GM23248 (cell line): ENCODE measurements around the gene FBXW4. TPM values are rescaled to one million over a fixed set of nuclear protein-coding genes. Genes with fewer than 3 reads are reported as not detected.

ENCODE experiments used
- DNase-seq: peaks from one replicate; pipeline ENCODE4 v3.0.0-alpha.2; 2015
- H2AFZ ChIP-seq: fragments of 200-600 bp; sonication (generic); 2 replicates; pipeline ENCODE4 v1.6.1; 2016; ENCODE audit warnings: antibody characterized with exemption
- H3F3A ChIP-seq: fragments of 200-600 bp; sonication (generic); 2 replicates; pipeline ENCODE4 v1.6.1; 2016; ENCODE audit warnings: mild to moderate bottlenecking, antibody characterized with exemption, mixed run types; ENCODE audit not compliant: insufficient read depth
- H3K27ac ChIP-seq: fragments of 200-600 bp; sonication (generic); 2 replicates; pipeline ENCODE4 v1.5.1; 2016; ENCODE audit warnings: mild to moderate bottlenecking
- H3K27me3 ChIP-seq: fragments of 200-600 bp; sonication (generic); replicated peaks from 2 replicates; pipeline ENCODE4 v1.6.1; 2016; ENCODE audit warnings: mild to moderate bottlenecking; ENCODE audit not compliant: insufficient read depth
- H3K36me3 ChIP-seq: fragments of 200-600 bp; sonication (generic); 2 replicates; pipeline ENCODE4 v1.6.1; 2016; ENCODE audit warnings: low read depth, mild to moderate bottlenecking
- H3K4me1 ChIP-seq: fragments of 200-600 bp; sonication (generic); 2 replicates; pipeline ENCODE4 v1.6.1; 2016; ENCODE audit warnings: mild to moderate bottlenecking; ENCODE audit not compliant: insufficient read depth
- H3K4me2 ChIP-seq: fragments of 200-600 bp; sonication (generic); one replicate; pipeline ENCODE4 v1.6.1; 2016; ENCODE audit warnings: mild to moderate bottlenecking; ENCODE audit not compliant: unreplicated experiment
- H3K4me3 ChIP-seq: fragments of 200-600 bp; sonication (generic); 2 replicates; pipeline ENCODE4 v1.5.1; 2016; ENCODE audit warnings: mild to moderate bottlenecking
- H3K79me2 ChIP-seq: fragments of 200-600 bp; sonication (generic); 2 replicates; pipeline ENCODE4 v1.6.1; 2016; ENCODE audit warnings: mild to moderate bottlenecking; ENCODE audit not compliant: insufficient read depth
- H3K9ac ChIP-seq: fragments of 200-600 bp; sonication (generic); 2 replicates; pipeline ENCODE4 v1.6.1; 2016; ENCODE audit warnings: mild to moderate bottlenecking
- H3K9me2 ChIP-seq: fragments of 200-600 bp; sonication (generic); 2 replicates; pipeline ENCODE4 v1.6.1; 2016; ENCODE audit warnings: mixed run types, mild to moderate bottlenecking, moderate library complexity; ENCODE audit not compliant: insufficient read depth
- H3K9me3 ChIP-seq: fragments of 200-600 bp; sonication (generic); one replicate; pipeline ENCODE4 v1.6.1; 2017; ENCODE audit warnings: low read depth
- H4K20me1 ChIP-seq: fragments of 200-600 bp; sonication (generic); 2 replicates; pipeline ENCODE4 v1.6.0; 2016; ENCODE audit not compliant: insufficient read depth
- EZH2 ChIP-seq: fragments of 200-600 bp; sonication (generic); IDR thresholded peaks from 2 replicates; pipeline ENCODE4 v1.6.1; 2018; ENCODE audit warnings: antibody characterized with exemption, mild to moderate bottlenecking; ENCODE audit not compliant: insufficient read depth, poor library complexity, severe bottlenecking
- EZH2phosphoT487 ChIP-seq: fragments of 200-600 bp; sonication (generic); IDR thresholded peaks from 2 replicates; pipeline ENCODE4 v1.6.1; 2018; ENCODE audit warnings: antibody characterized with exemption, moderate library complexity, mild to moderate bottlenecking, low read depth; ENCODE audit not compliant: insufficient read depth
- WGBS, 2 experiments: methylation state at CpG; one replicate each; pipeline ENCODE4 v1.1.6; 2015 to 2017; ENCODE audit warnings: low lambda C conversion rate in 2 of 2, low coverage in 1 of 2; ENCODE audit errors: missing lambda C conversion rate in 2 of 2; 5-methylcytosine and 5-hydroxymethylcytosine counted together
- in situ Hi-C: fragments of 300-500 bp; cut with MboI; formaldehyde crosslinking; loops from 2 replicates; pipeline ENCODE4 v1.15.0; 2020
- polyA plus RNA-seq: library from polyadenylated mRNA; unstranded; fragments of >200 nt; fragmentation: Nextera tagmentation; extraction: Ambion mirVana; gene quantifications from 2 replicates; pipeline ENCODE4 v1.2.1, GENCODE V29; 2016
- total RNA-seq: library from RNA; depleted of rRNA; stranded (reverse); fragments of >200 nt; shearing (Covaris generic); gene quantifications from 2 replicates; pipeline ENCODE4 v1.2.3, GENCODE V29; 2014

Gene FBXW4
- total and polyA plus RNA-seq, 2 experiments from 2014 or later, result 4.6 to 18.7 TPM

- Histone ChIP-seq H3K27ac (no peak overlapping the region), H4K20me1 (no peaks in the 10 kb centered on the region), H3K27me3 (no peaks in the 10 kb centered on the region), H3K9ac (no peak overlapping the region), H3K36me3 (no peaks in the 10 kb centered on the region), H3F3A (no peaks in the 10 kb centered on the region), H3K4me2 (no peak overlapping the region), H3K4me3 (no peak overlapping the region), H3K4me1 (no peaks in the 10 kb centered on the region), H3K9me3 (no peaks in the 10 kb centered on the region), H2AFZ (no peak overlapping the region), H3K79me2 (no peaks in the 10 kb centered on the region), H3K9me2 (no peaks in the 10 kb centered on the region)
- TF ChIP-seq EZH2phosphoT487 (no peak), EZH2 (no peak)
- in situ Hi-C loops, result no loop called here
- 87 to 93% methylated on average over 6 of the region's 6 CpGs for WGBS, 2 experiments
- DNase-seq, result no peak
These were observed 48.6 kb downstream of the FBXW4 start for GRCh38 chr10:101646364-101646763.

GRCh38 chr10:101645659-101646058 lies 49.3 kb downstream of the FBXW4 start:
- in situ Hi-C loops, result no loop called here
- whole genome bisulfite sequencing, 2 experiments, result 91 to 100% methylated on average over 1 of the region's 1 CpG
- Histone ChIP-seq H3K4me3 (no peak overlapping the region), H3K27ac (no peak overlapping the region), H3K9me2 (no peaks in the 10 kb centered on the region), H3F3A (no peaks in the 10 kb centered on the region), H3K4me1 (no peaks in the 10 kb centered on the region), H3K4me2 (no peak overlapping the region), H3K27me3 (no peaks in the 10 kb centered on the region), H3K9me3 (no peaks in the 10 kb centered on the region), H4K20me1 (no peaks in the 10 kb centered on the region), H3K36me3 (no peaks in the 10 kb centered on the region), H3K79me2 (no peaks in the 10 kb centered on the region), H3K9ac (no peak overlapping the region), H2AFZ (no peak overlapping the region)
- no peak for DNase-seq
- TF ChIP-seq EZH2phosphoT487 (no peak), EZH2 (no peak)

- H3K79me2 ChIP-seq, result no peaks in the 10 kb centered on the region
- no peak for DNase-seq
- TF ChIP-seq EZH2 (no peak), EZH2phosphoT487 (no peak)
- H3F3A ChIP-seq, result no peaks in the 10 kb centered on the region
- no peaks in the 10 kb centered on the region for H3K9me2 ChIP-seq
- H3K4me2 ChIP-seq, result no peak overlapping the region
- H2AFZ ChIP-seq, result no peak overlapping the region
- in situ Hi-C loops, result no loop called here
- H3K36me3 ChIP-seq, result no peaks in the 10 kb centered on the region
- H4K20me1 ChIP-seq, result no peaks in the 10 kb centered on the region
- no peak overlapping the region for H3K9ac ChIP-seq
- no peaks in the 10 kb centered on the region for H3K27me3 ChIP-seq
- WGBS, 2 experiments, result 55% methylated on average over 3 of the region's 3 CpGs
- no peaks in the 10 kb centered on the region for H3K9me3 ChIP-seq
- H3K4me3 ChIP-seq, result no peak overlapping the region
- no peak overlapping the region for H3K27ac ChIP-seq
- H3K4me1 ChIP-seq, result no peaks in the 10 kb centered on the region
These were observed 51.0 kb downstream of the FBXW4 start for GRCh38 chr10:101644002-101644401.

- no peaks in the 10 kb centered on the region for H3K79me2 ChIP-seq
- H3K9me2 ChIP-seq, result no peaks in the 10 kb centered on the region
- H4K20me1 ChIP-seq, result no peaks in the 10 kb centered on the region
- H3K4me1 ChIP-seq, result no peaks in the 10 kb centered on the region
- WGBS, 2 experiments, result 55 to 61% methylated on average over 3 of the region's 3 CpGs
- H3K36me3 ChIP-seq, result no peaks in the 10 kb centered on the region
- no peaks in the 10 kb centered on the region for H3K27me3 ChIP-seq
- H2AFZ ChIP-seq, result no peak overlapping the region
- H3K9ac ChIP-seq, result no peak overlapping the region
- DNase-seq, result no peak
- H3K9me3 ChIP-seq, result no peaks in the 10 kb centered on the region
- no peak overlapping the region for H3K27ac ChIP-seq
- no peak overlapping the region for H3K4me3 ChIP-seq
- TF ChIP-seq EZH2, result no peak
- TF ChIP-seq EZH2phosphoT487, result no peak
- H3K4me2 ChIP-seq, result no peak overlapping the region
- in situ Hi-C loops, result no loop called here
- H3F3A ChIP-seq, result no peaks in the 10 kb centered on the region
These were observed 51.4 kb downstream of the FBXW4 start for GRCh38 chr10:101643546-101643945.
